HG03571 (cell line): ENCODE results near the gene SLC44A1.

Experiments
- ATAC-seq: cut with Tn5 transposase; IDR thresholded peaks from one replicate; pipeline ENCODE4 v1.9.1; 2021; ENCODE audit not compliant: unreplicated experiment

Gene SLC44A1

DNA sequence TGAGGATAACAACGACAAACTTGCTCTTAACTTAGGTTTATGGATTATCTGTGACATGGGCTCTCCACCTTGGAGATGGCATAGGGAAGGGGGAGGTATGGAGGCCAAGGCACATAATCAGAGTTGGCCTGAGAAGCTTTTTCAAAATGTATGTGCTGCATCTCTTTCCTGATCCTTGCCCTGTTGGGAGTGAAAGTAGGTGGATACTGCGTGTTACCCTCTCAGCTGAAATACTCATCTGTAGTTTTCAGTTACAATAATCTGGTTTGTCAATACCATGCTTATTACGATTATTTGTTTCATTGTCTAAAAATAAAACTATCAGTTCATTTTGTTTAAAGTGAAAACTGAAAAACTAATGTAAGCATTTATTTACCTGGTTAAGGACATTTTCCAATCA, 86.7 kb downstream of the SLC44A1 start:
- peak; percentile 33 for ATAC-seq

DNA sequence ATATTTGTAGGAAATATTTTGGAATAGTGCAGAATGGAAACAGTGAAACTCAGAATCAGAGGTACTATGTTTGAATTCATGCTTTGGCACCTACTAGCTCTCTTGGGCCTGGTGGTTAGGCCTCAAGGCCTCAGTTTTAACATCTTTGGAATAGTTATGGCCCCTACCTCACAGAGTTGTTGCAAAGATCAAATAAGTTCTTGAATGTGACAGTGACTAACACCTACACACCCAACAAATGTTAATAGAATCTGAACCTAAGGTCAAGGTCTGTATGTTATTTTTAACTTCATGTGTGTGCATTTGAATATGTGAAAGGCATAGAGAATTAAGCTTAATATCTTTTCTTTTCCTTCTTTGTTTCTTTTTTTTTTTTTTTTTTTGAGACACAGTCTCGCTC, 87.3 kb downstream of the SLC44A1 start:
- no peak for ATAC-seq

DNA sequence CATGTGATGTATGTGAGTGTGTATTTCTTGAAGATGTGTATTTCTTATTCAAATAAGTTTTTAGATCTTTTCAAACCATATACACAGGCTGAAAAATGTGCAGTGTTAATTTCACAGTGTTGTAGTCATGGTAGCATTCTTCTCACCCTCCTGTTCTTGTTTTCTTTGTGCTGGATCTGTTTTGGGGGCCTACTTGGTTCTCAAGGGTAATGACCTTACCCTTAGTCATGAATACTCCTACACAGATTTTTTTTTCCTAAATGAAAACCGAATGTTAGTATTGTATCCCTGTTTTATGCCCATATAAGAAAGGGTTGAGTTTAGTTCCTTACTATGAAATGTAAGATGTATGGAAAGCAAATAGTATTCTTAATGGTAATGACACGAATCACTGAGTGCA, 88.0 kb downstream of the SLC44A1 start:
- ATAC-seq = no peak

DNA sequence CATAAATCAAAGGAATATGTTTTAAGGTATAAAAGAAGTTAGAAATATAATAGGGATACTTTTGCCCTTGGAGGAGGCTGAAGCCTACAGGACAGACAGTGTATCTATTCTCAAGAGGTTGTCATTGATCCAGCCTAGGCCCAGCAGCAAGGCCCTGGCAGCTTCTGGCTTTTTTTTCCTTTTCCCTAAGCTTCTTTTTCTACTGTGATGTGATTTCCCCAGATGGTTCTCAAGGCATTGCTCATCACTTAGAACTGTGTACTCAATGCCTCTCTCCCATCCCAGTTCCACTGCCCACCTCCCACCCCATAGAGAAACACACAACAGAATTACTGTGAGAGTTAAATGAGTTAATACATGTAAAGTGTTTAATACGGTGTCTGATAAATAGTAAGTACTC, 88.6 kb downstream of the SLC44A1 start:
- ATAC-seq = no peak

DNA sequence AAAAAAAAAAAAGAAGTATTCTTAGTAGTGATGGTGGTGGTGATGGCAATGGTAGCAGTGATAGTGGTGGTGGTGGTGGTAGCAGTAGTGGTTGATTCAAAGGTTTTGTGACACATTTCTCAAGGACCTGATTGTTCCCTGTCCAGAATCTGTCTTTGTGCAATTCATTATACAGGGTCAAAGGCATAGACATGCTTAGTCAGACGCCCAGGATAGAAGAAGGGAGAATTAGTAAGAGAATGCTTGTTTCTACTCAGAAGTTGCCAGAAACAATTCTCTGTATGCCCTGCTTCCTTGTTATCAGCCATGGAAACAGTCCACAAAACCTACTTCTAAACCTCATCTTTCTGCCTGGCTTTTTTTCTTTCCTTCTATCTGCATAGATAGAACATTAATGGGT, 89.4 kb downstream of the SLC44A1 start:
- ATAC-seq = no peak

DNA sequence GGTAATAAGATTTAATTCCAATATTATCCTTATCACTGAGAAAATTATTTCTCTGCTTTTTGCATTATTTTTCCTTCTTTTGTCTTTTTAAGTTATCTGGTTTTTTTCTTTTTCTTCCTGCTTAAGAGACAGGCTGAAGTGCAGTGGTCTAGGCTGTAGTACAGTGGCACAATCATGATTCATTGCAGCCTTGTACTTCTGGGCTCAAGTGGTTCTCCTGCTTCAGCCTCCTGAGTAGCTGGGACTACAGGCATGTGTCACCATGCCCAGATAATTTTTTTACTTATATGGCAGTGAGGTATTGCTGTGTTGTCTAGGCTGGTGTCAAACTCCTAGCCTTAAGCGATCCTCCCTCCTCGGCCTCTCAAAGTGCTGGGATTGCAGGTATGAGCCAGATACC, 93.9 kb downstream of the SLC44A1 start:
- no peak for ATAC-seq

DNA sequence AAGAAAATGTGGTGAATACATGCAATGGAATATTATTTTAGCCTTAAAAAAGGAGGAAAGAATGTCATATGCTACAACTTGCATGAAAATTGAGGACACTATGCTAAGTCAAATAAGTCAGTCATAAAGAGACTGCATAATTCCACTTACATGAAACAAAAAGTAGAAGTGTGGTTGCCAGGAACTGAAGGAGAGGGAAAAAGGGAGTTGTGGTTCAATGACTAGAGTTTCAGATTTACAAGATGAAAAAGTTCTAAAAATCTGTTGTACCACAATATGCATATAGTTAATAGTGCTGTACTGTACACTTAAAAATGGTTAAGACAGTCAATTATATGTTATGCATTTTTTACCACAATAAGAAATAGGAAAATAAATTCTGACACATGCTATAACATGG, 95.4 kb downstream of the SLC44A1 start:
- ATAC-seq = no peak

DNA sequence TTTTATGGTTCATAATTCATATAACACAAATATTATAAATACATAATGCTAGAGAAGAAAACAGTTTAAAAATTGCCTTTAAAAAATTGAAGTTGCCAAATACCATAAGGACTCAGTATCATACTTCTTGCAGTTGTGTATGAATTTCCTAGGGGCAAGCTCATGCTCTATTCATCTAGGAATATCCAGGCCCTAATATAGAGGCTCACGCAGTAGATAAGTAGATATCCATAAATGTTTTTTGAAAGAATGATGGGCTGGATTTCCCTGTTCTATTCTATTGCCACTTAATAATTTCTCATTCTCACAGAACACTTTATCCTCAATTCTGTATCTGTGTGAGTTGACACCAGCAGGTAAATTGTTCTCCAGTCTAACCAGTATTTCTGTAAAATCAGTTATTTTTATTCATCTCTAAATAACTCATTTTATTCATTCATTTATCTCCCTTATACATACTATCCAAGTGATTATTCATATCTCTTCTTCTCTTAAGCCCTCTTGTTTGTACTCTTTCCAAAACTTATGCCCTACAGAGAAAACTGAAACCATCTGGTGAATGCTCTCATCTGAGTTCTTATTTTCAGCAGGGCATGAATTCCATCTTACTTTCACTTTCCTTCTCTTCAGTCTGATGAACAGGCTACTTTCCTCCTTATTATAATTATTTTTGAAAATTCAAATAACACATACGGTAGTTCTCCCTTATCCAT, 97.1 kb downstream of the SLC44A1 start:
- peak; percentile 65 for ATAC-seq

DNA sequence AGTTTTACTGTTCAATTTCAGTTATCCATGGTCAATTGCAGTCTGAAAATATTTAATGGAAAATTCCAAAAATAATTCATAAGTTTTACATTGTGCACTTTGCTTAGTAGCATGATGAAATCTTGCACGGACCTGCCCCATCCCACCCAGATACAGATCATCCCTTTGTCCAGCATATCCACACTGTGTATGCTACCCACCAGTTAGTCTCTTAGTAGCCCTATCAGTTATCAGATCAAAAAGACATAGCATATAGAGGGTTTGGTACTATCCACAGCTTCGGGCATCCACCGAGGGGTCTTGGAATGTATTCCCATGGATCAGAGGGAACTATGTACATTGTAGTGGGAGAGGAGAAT, 97.7 kb downstream of the SLC44A1 start:
- no peak for ATAC-seq

DNA sequence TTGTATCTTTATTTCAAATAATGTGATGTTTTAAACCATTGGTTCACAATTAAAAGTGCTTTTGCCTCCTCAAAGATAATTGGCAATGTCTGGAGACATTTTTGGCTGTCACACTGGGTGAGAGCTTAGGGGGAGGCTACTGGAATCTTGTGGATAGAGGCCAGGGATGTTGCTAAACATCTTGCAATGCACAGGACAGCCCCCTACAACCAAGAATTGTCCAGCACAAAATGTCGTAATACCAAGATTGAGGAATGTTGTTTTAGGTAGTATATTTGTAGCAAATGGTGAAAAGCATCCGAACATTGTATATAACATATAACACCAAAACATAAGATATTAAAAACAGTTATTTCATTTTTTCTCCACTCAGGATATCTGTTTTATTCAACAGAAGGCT, 99.8 kb downstream of the SLC44A1 start:
- ATAC-seq = no peak

DNA sequence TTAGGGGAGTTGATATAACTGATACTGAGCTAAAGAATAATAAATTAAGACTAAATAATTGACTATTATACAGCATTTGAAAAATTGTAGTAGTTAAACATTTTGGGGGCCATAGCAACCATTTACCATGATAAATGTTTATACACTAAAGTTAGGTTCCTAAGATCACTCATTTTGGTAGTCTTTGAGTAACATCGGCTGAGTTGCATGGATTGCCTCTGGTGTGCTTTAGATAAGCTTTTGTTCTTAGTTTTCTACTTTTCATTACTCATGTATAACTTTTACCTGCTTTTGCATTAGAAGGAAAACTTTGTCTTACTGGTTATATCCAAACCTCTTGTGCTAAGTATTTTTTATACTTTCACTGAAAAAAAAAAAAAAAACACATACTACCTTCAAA, 101.2 kb downstream of the SLC44A1 start:
- no peak for ATAC-seq

DNA sequence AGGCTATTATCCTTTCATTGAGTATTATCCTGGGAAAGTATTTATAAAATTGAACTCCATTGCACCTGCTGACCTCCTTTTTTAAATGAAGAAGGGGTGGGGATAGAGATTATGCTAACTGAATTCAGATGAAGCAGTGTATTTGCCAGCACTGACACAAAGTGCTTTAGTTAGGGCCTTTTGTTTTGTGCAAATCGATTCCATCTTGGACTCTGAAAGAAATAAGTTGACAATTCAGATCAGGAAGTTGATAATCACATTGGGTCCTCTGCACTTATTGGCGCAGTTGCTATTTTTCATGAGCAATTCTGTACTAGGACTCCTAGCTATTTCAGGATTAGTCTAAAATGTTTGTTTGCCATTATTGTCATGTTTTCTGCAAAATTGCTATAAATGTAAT, 101.8 kb downstream of the SLC44A1 start:
- no peak for ATAC-seq

DNA sequence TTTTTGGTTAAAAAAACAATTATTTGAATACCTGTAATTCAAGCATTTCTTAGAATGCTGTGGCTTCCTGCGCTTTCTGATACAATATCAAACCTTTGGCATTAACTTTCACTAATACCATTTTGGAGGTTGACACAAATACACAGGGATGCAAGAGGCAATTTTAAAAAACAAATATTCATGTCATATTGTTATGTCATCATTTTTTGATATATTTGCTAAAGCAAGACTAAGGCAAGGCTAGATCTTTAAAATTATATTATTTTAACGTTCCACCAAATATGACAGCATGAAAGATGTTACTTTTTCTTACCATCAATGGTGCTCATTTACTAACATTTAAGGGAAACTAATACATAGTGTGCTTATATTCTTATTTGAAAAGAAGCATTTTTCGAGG, 110.0 kb downstream of the SLC44A1 start:
- ATAC-seq = no peak

DNA sequence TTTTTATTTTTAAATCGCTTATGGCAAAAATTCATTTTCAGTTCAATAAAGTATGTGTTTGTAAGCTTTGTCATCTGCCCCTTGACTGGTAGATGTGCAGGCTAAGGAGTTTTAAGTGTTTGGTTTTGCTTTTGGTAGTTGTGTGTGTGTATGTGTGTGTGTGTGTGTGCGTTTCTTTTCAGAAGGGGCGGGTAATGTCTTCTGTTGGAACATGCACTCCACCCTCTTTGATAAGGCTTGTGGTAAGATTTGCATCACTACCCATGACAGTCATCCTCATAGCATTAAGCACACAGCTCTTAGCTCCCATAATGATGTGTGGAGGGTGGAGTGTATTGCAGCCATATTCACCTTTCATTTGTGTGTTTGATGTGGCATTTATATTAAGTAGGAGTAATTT, 111.3 kb downstream of the SLC44A1 start:
- peak; percentile 54 for ATAC-seq

DNA sequence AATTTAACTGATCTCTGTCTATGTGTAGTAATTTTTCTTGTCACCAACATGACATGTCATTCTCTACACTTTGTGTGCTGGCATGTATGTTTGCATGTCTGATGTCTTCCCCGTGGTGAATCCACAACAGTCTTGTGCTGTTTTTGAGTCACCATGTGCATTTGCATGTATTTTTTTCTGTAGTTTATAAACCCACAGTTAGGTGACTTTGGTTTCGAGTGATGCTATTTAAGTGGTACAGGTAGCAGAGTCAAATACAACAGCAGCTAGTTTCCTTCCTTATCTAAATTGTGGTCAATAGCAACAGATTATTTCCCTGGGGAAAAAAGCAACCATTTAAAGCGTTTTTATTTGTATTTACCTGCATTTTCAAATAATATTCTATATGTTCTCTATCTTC, 113.5 kb downstream of the SLC44A1 start:
- ATAC-seq = peak; percentile 89

DNA sequence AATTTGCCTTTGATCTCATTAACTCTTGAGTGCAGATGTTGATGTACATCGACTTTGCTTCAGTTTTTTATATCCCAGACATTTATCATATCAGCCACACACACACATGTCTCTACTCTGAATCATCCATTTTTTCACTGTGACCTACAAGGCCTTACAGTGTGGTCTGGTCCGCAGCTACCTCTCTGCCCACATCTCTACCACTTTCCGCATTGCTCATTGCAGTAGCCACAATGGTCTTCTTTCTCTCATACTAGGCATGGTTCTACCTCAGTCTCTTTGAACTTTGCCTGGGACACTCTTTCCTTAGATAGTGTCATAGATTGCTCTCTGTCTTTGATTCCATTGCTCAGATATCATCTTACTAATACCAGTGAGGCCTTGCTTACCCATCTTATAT, 115.4 kb downstream of the SLC44A1 start:
- ATAC-seq = no peak

DNA sequence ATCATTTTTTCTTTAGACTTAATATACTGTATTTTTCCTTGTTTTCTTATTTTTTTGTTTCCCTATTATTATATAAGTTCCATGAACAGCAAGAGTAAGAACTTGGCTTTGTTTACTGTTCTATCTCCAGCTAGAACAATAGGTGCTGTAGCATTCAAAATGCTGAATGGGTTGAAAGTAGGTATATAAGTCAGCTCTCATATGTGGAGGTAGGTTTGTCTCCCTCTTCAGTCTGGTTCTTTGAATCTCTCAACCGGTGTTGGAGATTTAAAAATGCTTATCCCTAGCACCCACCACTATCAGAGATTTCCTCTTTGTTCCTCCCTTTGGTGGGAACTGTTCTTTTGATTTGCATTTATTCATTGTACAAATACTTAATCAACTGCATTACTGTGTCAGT, 115.9 kb downstream of the SLC44A1 start:
- no peak for ATAC-seq

DNA sequence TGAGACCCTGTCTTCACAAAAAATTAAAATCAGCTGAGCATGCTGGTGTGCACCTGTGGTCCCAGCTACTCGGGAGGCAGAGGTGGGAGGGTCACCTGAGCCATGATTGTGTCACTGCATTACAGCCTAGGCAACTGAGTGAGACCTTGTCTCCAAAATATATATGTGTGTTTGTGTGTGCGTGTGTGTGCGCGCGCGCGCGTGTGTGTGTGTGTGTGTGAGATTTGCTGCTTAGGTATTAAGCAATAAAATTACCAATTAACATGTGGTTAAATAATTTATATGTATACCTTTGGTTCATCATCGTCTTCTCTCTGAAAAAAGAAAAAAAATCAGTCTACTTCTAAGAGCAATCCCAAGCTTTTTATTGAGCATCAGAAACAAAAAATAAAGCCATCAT, 117.4 kb downstream of the SLC44A1 start:
- no peak for ATAC-seq

DNA sequence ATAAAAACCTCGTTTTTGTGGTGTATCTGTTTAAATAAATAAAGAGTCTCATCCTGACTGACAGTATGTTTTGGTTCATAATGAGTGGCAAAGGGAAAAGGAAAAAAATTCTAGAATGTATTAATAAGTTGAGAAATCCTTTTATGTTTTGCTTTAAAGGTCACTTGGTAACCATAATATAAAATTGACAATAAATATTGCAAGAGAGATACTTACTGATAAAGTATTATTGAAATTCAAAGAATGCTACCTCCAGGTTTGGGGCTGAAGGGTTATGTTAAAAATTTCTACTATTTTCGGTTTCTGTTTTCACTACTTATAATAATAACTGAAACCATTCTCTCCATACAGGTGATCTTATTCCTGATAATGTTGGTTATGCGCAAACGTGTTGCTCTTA, 118.0 kb downstream of the SLC44A1 start:
- no peak for ATAC-seq

DNA sequence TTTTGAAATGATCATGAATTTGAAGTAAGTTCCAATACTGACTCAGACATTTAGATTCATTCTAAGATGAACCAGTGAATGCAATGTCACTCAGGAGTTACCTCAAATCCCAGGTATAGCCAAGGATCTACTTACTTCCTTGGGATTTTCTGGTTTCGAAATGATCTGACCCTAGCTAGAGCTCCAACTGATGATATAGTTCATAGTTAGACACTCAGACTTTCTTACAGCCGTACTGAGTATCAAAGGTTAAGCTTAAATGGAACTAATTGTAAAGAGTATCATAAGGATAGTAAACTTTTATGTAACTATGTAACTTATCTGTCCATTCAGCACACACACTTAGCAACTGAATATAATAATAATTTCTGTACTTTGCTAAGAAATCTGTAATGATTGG, 119.4 kb downstream of the SLC44A1 start:
- ATAC-seq = no peak

DNA sequence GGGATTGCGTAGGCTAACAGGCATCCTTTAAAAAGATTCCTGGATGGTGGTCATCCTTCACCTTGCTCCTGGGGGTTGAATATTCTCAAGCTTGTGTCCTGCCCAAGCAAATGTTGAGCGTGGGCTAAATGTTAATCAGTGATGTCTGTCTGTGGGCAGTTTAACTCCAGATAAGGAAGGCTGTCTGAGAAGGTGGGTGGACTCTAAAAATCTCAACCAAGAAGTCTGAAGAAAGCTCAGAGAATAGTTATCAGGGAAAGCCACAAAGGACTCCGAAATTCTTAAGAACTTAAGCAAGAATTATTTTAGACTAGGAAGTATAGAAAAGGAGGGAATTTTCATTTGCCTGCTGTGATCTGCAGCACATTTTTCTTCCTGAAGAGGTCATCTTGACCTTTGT, 125.5 kb downstream of the SLC44A1 start:
- ATAC-seq = no peak

DNA sequence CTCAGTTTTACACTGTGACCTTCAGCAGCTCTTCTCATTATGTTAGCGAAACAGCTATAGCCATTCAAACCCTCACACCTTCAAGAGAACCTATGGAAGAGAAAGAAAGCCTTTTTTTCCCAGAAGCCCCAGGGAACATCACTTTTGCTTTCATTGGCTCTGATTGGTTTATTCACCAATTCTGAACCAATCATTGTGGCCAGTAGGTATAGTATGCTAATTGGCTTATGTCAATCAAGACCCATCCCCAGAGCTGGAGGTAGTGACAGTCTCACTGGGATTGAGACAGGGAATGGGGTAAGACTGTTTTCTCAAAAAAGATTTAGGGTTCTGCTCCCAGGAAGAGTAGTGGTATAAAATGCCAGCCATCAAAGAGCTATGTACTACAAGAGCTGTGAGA, 129.3 kb downstream of the SLC44A1 start:
- ATAC-seq = no peak

DNA sequence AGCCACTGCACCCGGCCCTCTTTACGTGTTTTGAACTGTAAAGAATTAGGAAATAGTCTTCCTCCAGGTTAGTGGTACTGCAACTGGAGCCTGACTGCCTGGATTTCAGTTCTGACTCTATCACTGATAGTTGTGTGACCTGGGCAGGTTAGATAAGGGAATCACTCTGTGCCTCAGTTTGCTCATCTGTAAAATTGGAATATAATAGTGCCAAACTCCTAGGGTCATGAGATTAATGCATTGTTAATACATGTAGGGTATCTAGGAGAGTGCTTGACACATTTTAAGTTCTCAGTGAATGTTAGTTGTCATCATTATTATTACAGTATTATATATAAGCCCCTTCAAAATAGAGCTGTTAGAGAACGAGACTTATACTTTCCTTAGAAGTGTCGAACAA, 130.9 kb downstream of the SLC44A1 start:
- ATAC-seq = no peak

DNA sequence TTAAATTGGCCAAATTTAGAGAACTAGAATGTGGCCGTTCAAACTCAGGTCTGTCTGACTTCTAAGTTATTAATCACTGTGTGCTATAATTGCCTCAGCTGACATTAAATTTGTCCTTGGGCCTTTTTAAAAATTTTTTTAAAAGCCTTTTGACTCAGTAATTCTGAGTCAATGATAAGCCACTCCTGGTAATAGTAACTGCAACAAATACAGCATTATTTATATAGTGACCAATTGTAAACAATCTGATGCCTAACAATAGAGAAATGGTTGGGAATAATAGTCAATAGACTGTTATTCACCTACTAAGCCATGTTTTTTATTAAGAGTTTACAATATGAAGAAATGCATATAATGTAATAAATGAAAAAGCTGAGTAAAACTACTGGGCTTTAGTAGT, 132.4 kb downstream of the SLC44A1 start:
- no peak for ATAC-seq
